ENCODE data around the gene GTF2IRD1. TPM values are rescaled to one million over a fixed set of nuclear protein-coding genes. Genes with fewer than 3 reads are reported as not detected.
A peak's percentile ranks its signal among the peaks of the same experiment; 100 is the strongest.
"Not testable (repeated sequence)": the region's sequence is repeated elsewhere in the genome, so short reads cannot be mapped to it uniquely, and the experiment has no call there.

GTF2IRD1 gene
- total and polyA plus RNA-seq, 2 donors (not counting 1 experiment from before 2014, with no cell fraction given) = 7.8 to 14.7 TPM

GRCh38 chr7:74554178-74554577 is 100.5 kb downstream of the GTF2IRD1 start:
- Histone ChIP-seq H4K20me1 (ENCODE audit: control insufficient read depth, extremely low read depth, insufficient read depth, low read length) (no peaks in the 10 kb centered on the region), H3K79me2 (ENCODE audit: control insufficient read depth, insufficient read depth, low read length) (no peaks in the 10 kb centered on the region), H3K36me3 (ENCODE audit: control insufficient read depth, insufficient read depth, low read length) (peaks cover 1% of the 10 kb centered on the region), H3K9ac (ENCODE audit: insufficient read depth, low read length) (no peak overlapping the region), H2AFZ (ENCODE audit: low read length) (no peak overlapping the region), H3K4me1 (ENCODE audit: control insufficient read depth, extremely low read depth, insufficient read depth, low read length) (no peaks in the 10 kb centered on the region), H3K27ac (ENCODE audit: insufficient read depth, low read length) (no peak overlapping the region), H3K4me2 (ENCODE audit: extremely low read depth, insufficient read depth, low read length) (no peak overlapping the region), H3K27me3 (ENCODE audit: control insufficient read depth, insufficient read depth, low read length) (no peaks in the 10 kb centered on the region), H3K9me3 (ENCODE audit: control insufficient read depth, insufficient read depth, low read depth, low read length) (no peaks in the 10 kb centered on the region), H3K4me3 (replicated peaks in 1 of 4; ENCODE audit: control extremely low read depth in 1 of 4, insufficient read depth in 1 of 4, low read depth in 3 of 4, low read length in 4 of 4) (no peak overlapping the region)
- peak in 1 of 2 donors; percentile 17 for DNase-seq (ENCODE audit: low read depth in 2 of 2)
- no peak for TF ChIP-seq CTCF (conservative IDR thresholded peaks at IDR 0.05 in 1 of 2, IDR thresholded peaks at IDR 0.05 in 1 of 2; ENCODE audit: low read depth in 1 of 2, low read length in 2 of 2)
- TF ChIP-seq EZH2 (IDR thresholded peaks at IDR 0.05; ENCODE audit: low read length, missing control alignments) = no peak

GRCh38 chr7:74560086-74560719 is 106.5 kb downstream of the GTF2IRD1 start:
- no peaks in the 10 kb centered on the region for H3K9me3 ChIP-seq (ENCODE audit: control insufficient read depth, insufficient read depth, low read depth, low read length)
- H3K27ac ChIP-seq (ENCODE audit: insufficient read depth, low read length) = no peak overlapping the region
- no peak for TF ChIP-seq CTCF (conservative IDR thresholded peaks at IDR 0.05 in 1 of 2, IDR thresholded peaks at IDR 0.05 in 1 of 2; ENCODE audit: low read depth in 1 of 2, low read length in 2 of 2)
- no peak for TF ChIP-seq EZH2 (IDR thresholded peaks at IDR 0.05; ENCODE audit: low read length, missing control alignments)
- H2AFZ ChIP-seq (ENCODE audit: low read length) = no peak overlapping the region
- no peak overlapping the region for H3K4me3 ChIP-seq (replicated peaks in 1 of 4; ENCODE audit: control extremely low read depth in 1 of 4, insufficient read depth in 1 of 4, low read depth in 3 of 4, low read length in 4 of 4)
- no peak for DNase-seq (ENCODE audit: low read depth in 2 of 2)
- H3K9ac ChIP-seq (ENCODE audit: insufficient read depth, low read length) = no peak overlapping the region
- H3K36me3 ChIP-seq (ENCODE audit: control insufficient read depth, insufficient read depth, low read length) = peaks cover 1% of the 10 kb centered on the region
- no peaks in the 10 kb centered on the region for H3K79me2 ChIP-seq (ENCODE audit: control insufficient read depth, insufficient read depth, low read length)
- H3K4me1 ChIP-seq (ENCODE audit: control insufficient read depth, extremely low read depth, insufficient read depth, low read length) = no peaks in the 10 kb centered on the region
- H3K4me2 ChIP-seq (ENCODE audit: extremely low read depth, insufficient read depth, low read length) = no peak overlapping the region
- H4K20me1 ChIP-seq (ENCODE audit: control insufficient read depth, extremely low read depth, insufficient read depth, low read length) = no peaks in the 10 kb centered on the region
- H3K27me3 ChIP-seq (ENCODE audit: control insufficient read depth, insufficient read depth, low read length) = no peaks in the 10 kb centered on the region

GRCh38 chr7:74561898-74562613 is 108.3 kb downstream of the GTF2IRD1 start:
- Histone ChIP-seq H4K20me1 (ENCODE audit: control insufficient read depth, extremely low read depth, insufficient read depth, low read length) (no peaks in the 10 kb centered on the region), H3K4me2 (ENCODE audit: extremely low read depth, insufficient read depth, low read length) (no peak overlapping the region), H3K79me2 (ENCODE audit: control insufficient read depth, insufficient read depth, low read length) (no peaks in the 10 kb centered on the region), H3K27ac (ENCODE audit: insufficient read depth, low read length) (no peak overlapping the region), H3K36me3 (ENCODE audit: control insufficient read depth, insufficient read depth, low read length) (peaks cover 1% of the 10 kb centered on the region), H3K9me3 (ENCODE audit: control insufficient read depth, insufficient read depth, low read depth, low read length) (no peaks in the 10 kb centered on the region), H3K9ac (ENCODE audit: insufficient read depth, low read length) (no peak overlapping the region), H3K27me3 (ENCODE audit: control insufficient read depth, insufficient read depth, low read length) (no peaks in the 10 kb centered on the region), H3K4me3 (replicated peaks in 1 of 4; ENCODE audit: control extremely low read depth in 1 of 4, insufficient read depth in 1 of 4, low read depth in 3 of 4, low read length in 4 of 4) (no peak overlapping the region), H3K4me1 (ENCODE audit: control insufficient read depth, extremely low read depth, insufficient read depth, low read length) (no peaks in the 10 kb centered on the region), H2AFZ (ENCODE audit: low read length) (no peak overlapping the region)
- no peak for TF ChIP-seq CTCF (conservative IDR thresholded peaks at IDR 0.05 in 1 of 2, IDR thresholded peaks at IDR 0.05 in 1 of 2; ENCODE audit: low read depth in 1 of 2, low read length in 2 of 2)
- TF ChIP-seq EZH2 (IDR thresholded peaks at IDR 0.05; ENCODE audit: low read length, missing control alignments) = no peak
- no peak for DNase-seq (ENCODE audit: low read depth in 2 of 2)

- not testable (repeated sequence) for H3K9me3 ChIP-seq (ENCODE audit: control insufficient read depth, insufficient read depth, low read depth, low read length); DNase-seq (ENCODE audit: low read depth in 2 of 2); H3K36me3 ChIP-seq (ENCODE audit: control insufficient read depth, insufficient read depth, low read length); H3K4me1 ChIP-seq (ENCODE audit: control insufficient read depth, extremely low read depth, insufficient read depth, low read length); H2AFZ ChIP-seq (ENCODE audit: low read length); H3K27ac ChIP-seq (ENCODE audit: insufficient read depth, low read length); H3K27me3 ChIP-seq (ENCODE audit: control insufficient read depth, insufficient read depth, low read length); H3K4me2 ChIP-seq (ENCODE audit: extremely low read depth, insufficient read depth, low read length); H3K79me2 ChIP-seq (ENCODE audit: control insufficient read depth, insufficient read depth, low read length); H3K4me3 ChIP-seq (replicated peaks in 1 of 4; ENCODE audit: control extremely low read depth in 1 of 4, insufficient read depth in 1 of 4, low read depth in 3 of 4, low read length in 4 of 4); H3K9ac ChIP-seq (ENCODE audit: insufficient read depth, low read length); H4K20me1 ChIP-seq (ENCODE audit: control insufficient read depth, extremely low read depth, insufficient read depth, low read length)
These were observed 109.9 kb downstream of the GTF2IRD1 start for GRCh38 chr7:74563639-74564038.
